Gastroesophageal sphincter (tissue), 4 donors: ENCODE measurements around the gene CASP2. TPM values are rescaled to one million over a fixed set of nuclear protein-coding genes. Genes with fewer than 3 reads are reported as not detected.

ENCODE experiments used
- ATAC-seq: fragments of 150-250 bp; one replicate; pipeline ENCODE4 v1.9.1; 2016; ENCODE audit warnings: mild to moderate bottlenecking, moderate library complexity
- H3K27ac ChIP-seq, 4 donors: fragments of 200-600 bp; sonication (generic) in 3 of 4; 1 replicate in 3 of 4; 2 replicates in 1 of 4; pipeline ENCODE4 v1.5.1; 2016 to 2019
- H3K27me3 ChIP-seq: fragments of 200-600 bp; sonication (generic); one replicate; pipeline ENCODE4 v1.5.1; 2019
- H3K36me3 ChIP-seq, 2 donors: fragments of 200-600 bp; sonication (generic); one replicate each; pipeline ENCODE4 v1.5.1; 2019; ENCODE audit warnings: control low read depth in 1 of 2
- H3K4me1 ChIP-seq, 3 donors: fragments of 200-600 bp; sonication (generic); 1 replicate in 2 of 3; 2 replicates in 1 of 3; pipeline ENCODE4 v1.5.1; 2016 to 2019; ENCODE audit warnings: control low read depth in 2 of 3
- H3K4me3 ChIP-seq, 2 donors: fragments of 200-600 bp; sonication (generic); one replicate each; pipeline ENCODE4 v1.5.1; 2019; ENCODE audit warnings: mild to moderate bottlenecking in 1 of 2, moderate library complexity in 1 of 2
- H3K9me3 ChIP-seq, 3 donors: fragments of 200-600 bp; sonication (generic); one replicate each; pipeline ENCODE4 v1.5.1; 2017 to 2019; ENCODE audit warnings: control low read depth in 2 of 3
- CTCF ChIP-seq, 4 experiments: fragments of 200-600 bp in 2 of 4; fragments of 450-650 bp in 2 of 4; sonication (generic) in 1 of 4; IDR thresholded peaks; one replicate each; pipeline ENCODE4 v1.5.1; 2017 to 2019; ENCODE audit warnings: antibody characterized with exemption in 4 of 4, mild to moderate bottlenecking in 2 of 4, moderate library complexity in 2 of 4
- EP300 ChIP-seq: sonication (generic); formaldehyde crosslinking; IDR thresholded peaks from one replicate; pipeline ENCODE4 v1.6.1; 2017; ENCODE audit warnings: antibody characterized with exemption, mild to moderate bottlenecking
- POLR2A ChIP-seq, 2 donors: fragments of 450-650 bp; IDR thresholded peaks; one replicate each; pipeline ENCODE4 v1.6.1; 2017; ENCODE audit warnings: antibody characterized with exemption in 2 of 2, mild to moderate bottlenecking in 2 of 2, moderate library complexity in 1 of 2
- POLR2AphosphoS5 ChIP-seq: sonication (generic); formaldehyde crosslinking; IDR thresholded peaks from one replicate; pipeline ENCODE4 v1.6.1; 2017; ENCODE audit warnings: antibody characterized with exemption
- WGBS, 2 donors: methylation state at CpG; one replicate each; pipeline ENCODE4 v1.1.5; 2018; ENCODE audit warnings: low coverage in 1 of 2; 5-methylcytosine and 5-hydroxymethylcytosine counted together
- total RNA-seq, 4 donors: library from RNA; depleted of rRNA; stranded (reverse); fragments of >200 nt; gene quantifications; one replicate each; pipeline ENCODE4 v1.1.0, GENCODE V29; 2016

Gene CASP2
- total RNA-seq, 4 donors from 2014 or later, result 10.1 to 14.5 (median 13.6) TPM

- no peak for ATAC-seq
- Histone ChIP-seq H3K27ac (no peak overlapping the region), H3K27me3 (peaks cover 11% of the 10 kb centered on the region), H3K4me3 (no peak overlapping the region), H3K9me3 (no peaks in the 10 kb centered on the region), H3K36me3 (no peaks in the 10 kb centered on the region), H3K4me1 (no peaks in the 10 kb centered on the region)
- no peak for TF ChIP-seq CTCF (IDR thresholded peaks at IDR 0.05)
- no peak for TF ChIP-seq EP300
- TF ChIP-seq POLR2AphosphoS5, result no peak
- TF ChIP-seq POLR2A (IDR thresholded peaks at IDR 0.05), result no peak
- 17 to 18% methylated on average over 1 of the region's 1 CpG for WGBS, 2 donors
Observed at GRCh38 chr7:143334244-143334643, 46.1 kb downstream of the CASP2 start.

- Histone ChIP-seq H3K36me3 (no peaks in the 10 kb centered on the region), H3K27ac (no peak overlapping the region), H3K9me3 (no peaks in the 10 kb centered on the region), H3K4me1 (no peaks in the 10 kb centered on the region), H3K4me3 (no peak overlapping the region), H3K27me3 (peaks cover 27% of the 10 kb centered on the region)
- TF ChIP-seq EP300 (no peak), POLR2AphosphoS5 (no peak), POLR2A (IDR thresholded peaks at IDR 0.05) (no peak), CTCF (IDR thresholded peaks at IDR 0.05) (no peak)
- no peak for ATAC-seq
- 86 to 88% methylated on average over 3 of the region's 3 CpGs for whole genome bisulfite sequencing, 2 donors
Observed at GRCh38 chr7:143337216-143337615, 49.1 kb downstream of the CASP2 start.

- no peaks in the 10 kb centered on the region for H3K9me3 ChIP-seq
- H3K27ac ChIP-seq, result no peak overlapping the region
- H3K27me3 ChIP-seq, result peaks cover 66% of the 10 kb centered on the region
- no peak overlapping the region for H3K4me3 ChIP-seq
- TF ChIP-seq CTCF (IDR thresholded peaks at IDR 0.05) (no peak), POLR2AphosphoS5 (no peak), POLR2A (IDR thresholded peaks at IDR 0.05) (no peak), EP300 (no peak)
- H3K36me3 ChIP-seq, result no peaks in the 10 kb centered on the region
- ATAC-seq, result no peak
- H3K4me1 ChIP-seq, result peaks cover 0 to 5% (median 3%) of the 10 kb centered on the region in 3 donors
- WGBS, 2 donors, result 87 to 95% methylated on average over 6 to 8 of the region's 8 CpGs
Observed at GRCh38 chr7:143341842-143342241, 53.7 kb downstream of the CASP2 start.

GRCh38 chr7:143343596-143343995, 55.4 kb downstream of the CASP2 start:
- 84 to 86% methylated on average over 1 to 3 of the region's 3 CpGs for WGBS, 2 donors
- no peak for ATAC-seq
- no peaks in the 10 kb centered on the region for H3K36me3 ChIP-seq

More at GRCh38 chr7:143343596-143343995, 55.4 kb downstream of the CASP2 start:
- no peak overlapping the region for H3K27ac ChIP-seq
- no peaks in the 10 kb centered on the region for H3K9me3 ChIP-seq
- TF ChIP-seq POLR2A (IDR thresholded peaks at IDR 0.05) (no peak), CTCF (IDR thresholded peaks at IDR 0.05) (no peak), POLR2AphosphoS5 (no peak), EP300 (no peak)
- no peak overlapping the region for H3K4me3 ChIP-seq
- peaks cover 0 to 5% (median 3%) of the 10 kb centered on the region in 3 donors for H3K4me1 ChIP-seq
- peaks cover 61% of the 10 kb centered on the region for H3K27me3 ChIP-seq
